ENCODE results near the gene TSHZ2.
"Not testable (repeated sequence)": the region's sequence is repeated elsewhere in the genome, so short reads cannot be mapped to it uniquely, and the experiment has no call there.

TSHZ2 gene

DNA sequence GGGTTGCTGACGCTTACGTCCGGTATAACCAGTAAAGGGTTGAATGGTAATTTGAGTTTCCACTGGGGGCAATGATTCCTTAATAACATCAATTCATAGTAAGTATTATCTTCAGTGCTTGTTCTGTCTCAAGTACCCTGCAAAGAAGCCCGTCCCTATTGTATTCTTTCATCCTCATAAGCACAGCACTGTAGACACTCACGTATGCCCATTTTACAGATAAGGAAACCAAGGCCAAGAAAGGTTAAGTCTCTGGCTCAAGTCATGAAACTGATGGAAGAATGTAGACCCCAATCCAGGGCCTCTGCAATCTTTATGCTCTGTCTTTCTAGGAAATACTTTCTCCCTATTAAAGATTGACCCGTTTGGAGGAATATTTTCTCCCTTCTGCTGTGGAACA lies 370.3 kb downstream of the TSHZ2 start:
- no peak for DNase-seq (ENCODE audit: low read depth in 2 of 2)

DNA sequence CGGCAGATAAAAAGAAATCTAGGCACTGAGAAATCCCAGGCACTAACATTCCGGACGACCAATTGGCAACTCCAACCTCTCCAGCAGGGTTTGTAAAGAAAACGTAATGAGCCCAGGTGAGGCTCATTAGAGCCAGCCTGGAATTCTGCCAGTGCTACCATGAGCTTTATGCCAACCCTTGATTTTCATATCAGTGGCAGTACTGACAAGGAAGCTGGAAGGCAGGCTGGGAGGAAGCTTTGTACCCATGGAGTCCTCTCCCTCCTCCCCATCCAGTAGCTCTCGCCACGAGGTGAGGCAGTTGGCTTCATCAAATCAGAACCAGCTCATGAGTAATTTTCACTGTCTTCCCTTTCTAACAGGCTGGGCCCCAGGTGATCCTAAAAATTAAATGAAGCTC lies 371.3 kb downstream of the TSHZ2 start:
- no peak for DNase-seq (ENCODE audit: low read depth in 2 of 2)

DNA sequence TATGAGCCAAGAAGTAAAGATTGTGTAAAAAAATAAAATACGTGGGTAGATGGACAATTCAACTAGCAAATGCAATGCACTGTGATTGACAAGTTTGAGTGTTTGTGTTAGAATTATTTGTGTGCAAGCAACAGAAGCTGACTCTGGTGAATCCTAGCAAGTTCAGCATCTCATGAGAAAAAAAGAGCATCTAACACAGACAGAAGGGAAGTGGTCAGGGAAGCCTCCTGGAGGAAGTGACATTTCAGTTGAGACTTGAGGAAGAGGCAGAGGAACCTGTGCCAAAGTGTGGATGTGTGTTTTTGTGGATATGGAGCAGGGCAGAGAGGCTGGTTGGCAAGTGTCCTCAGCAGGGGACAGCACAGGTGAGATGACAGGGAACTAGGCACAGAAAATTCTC lies 372.7 kb downstream of the TSHZ2 start:
- DNase-seq (ENCODE audit: low read depth in 2 of 2) = no peak

- no peak for DNase-seq (ENCODE audit: low read depth in 2 of 2)
Measured at GRCh38 chr20:53345536-53346334, 373.6 kb downstream of the TSHZ2 start.

- DNase-seq (ENCODE audit: low read depth in 2 of 2) = no peak
Measured at GRCh38 chr20:53346335-53346648, 374.1 kb downstream of the TSHZ2 start.

GRCh38 chr20:53349730-53350129 lies 377.6 kb downstream of the TSHZ2 start:
- no peak for DNase-seq (ENCODE audit: low read depth in 2 of 2)

GRCh38 chr20:53352727-53353440 lies 380.7 kb downstream of the TSHZ2 start:
- no peak for DNase-seq (ENCODE audit: low read depth in 2 of 2)

GRCh38 chr20:53354314-53354713 lies 382.2 kb downstream of the TSHZ2 start:
- no peak for DNase-seq (ENCODE audit: low read depth in 2 of 2)

GRCh38 chr20:53355790-53356189 lies 383.6 kb downstream of the TSHZ2 start:
- no peak for DNase-seq (ENCODE audit: low read depth in 2 of 2)

- DNase-seq (ENCODE audit: low read depth in 2 of 2) = no peak
Measured at GRCh38 chr20:53359425-53359824, 387.3 kb downstream of the TSHZ2 start.

GRCh38 chr20:53360852-53361251 lies 388.7 kb downstream of the TSHZ2 start:
- DNase-seq (ENCODE audit: low read depth in 2 of 2) = no peak

- DNase-seq (ENCODE audit: low read depth in 2 of 2) = no peak
Measured at GRCh38 chr20:53362736-53363135, 390.6 kb downstream of the TSHZ2 start.

GRCh38 chr20:53364646-53365045 lies 392.5 kb downstream of the TSHZ2 start:
- no peak for DNase-seq (ENCODE audit: low read depth in 2 of 2)

GRCh38 chr20:53365076-53365475 lies 392.9 kb downstream of the TSHZ2 start:
- no peak for DNase-seq (ENCODE audit: low read depth in 2 of 2)

DNA sequence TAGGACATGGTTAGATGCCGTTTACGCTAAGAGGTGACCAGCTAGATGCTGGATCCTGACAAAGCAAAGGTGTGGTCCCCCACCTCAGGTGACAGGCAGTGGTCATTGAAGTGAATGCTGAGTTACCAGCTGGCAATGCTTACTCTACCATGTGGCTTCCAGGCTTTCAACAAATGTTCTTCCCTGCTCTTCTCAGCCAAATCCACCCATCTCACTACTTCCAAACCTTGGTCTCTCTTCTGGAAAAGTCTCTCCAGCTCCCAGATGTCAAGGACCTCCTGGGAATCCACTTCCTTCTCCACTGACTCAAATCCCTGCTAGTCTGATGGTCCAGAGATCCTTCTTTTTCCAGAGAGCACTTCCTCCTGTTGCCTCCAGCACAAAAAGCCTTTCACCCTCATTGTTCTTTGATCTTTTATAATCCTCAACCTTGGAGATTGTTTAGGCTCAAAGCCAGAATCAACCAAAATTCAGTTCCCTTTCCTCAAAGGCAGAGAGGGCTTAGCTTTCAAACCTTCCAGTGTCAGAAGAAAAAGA lies 393.4 kb downstream of the TSHZ2 start:
- no peak for DNase-seq (ENCODE audit: low read depth in 2 of 2)

GRCh38 chr20:53366928-53367327 lies 394.8 kb downstream of the TSHZ2 start:
- DNase-seq (ENCODE audit: low read depth in 2 of 2) = not testable (repeated sequence)

DNA sequence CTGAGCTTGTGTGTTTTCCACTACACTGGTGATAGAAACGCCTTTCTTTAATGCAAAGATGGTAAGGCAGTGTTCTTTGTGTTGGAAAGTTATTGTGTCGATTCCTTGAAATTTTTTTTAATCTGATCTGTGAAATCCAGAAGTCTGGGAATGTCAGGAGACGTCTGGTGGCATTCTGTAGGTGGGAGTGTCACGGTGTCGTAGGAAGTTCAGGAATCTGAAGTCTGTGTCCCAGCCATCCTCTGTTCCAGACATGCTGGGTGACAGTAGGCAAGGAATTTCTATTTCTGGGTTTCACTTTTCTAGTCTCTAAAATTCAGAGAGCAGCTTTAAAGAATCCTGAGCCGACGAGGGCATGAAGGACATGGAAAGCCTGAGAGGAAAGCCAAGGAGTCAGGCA lies 397.7 kb downstream of the TSHZ2 start:
- DNase-seq (ENCODE audit: low read depth in 2 of 2) = no peak

GRCh38 chr20:53370345-53370961 lies 398.3 kb downstream of the TSHZ2 start:
- DNase-seq (ENCODE audit: low read depth in 2 of 2) = no peak

GRCh38 chr20:53371216-53371615 lies 399.1 kb downstream of the TSHZ2 start:
- no peak for DNase-seq (ENCODE audit: low read depth in 2 of 2)

- DNase-seq (ENCODE audit: low read depth in 2 of 2) = no peak
Measured at GRCh38 chr20:53376021-53376420, 403.9 kb downstream of the TSHZ2 start.

GRCh38 chr20:53379014-53379832 lies 407.1 kb downstream of the TSHZ2 start:
- no peak for DNase-seq (ENCODE audit: low read depth in 2 of 2)

- DNase-seq (ENCODE audit: low read depth in 2 of 2) = no peak
Measured at GRCh38 chr20:53379833-53380120, 407.6 kb downstream of the TSHZ2 start.

Measured in activated CD4-positive, alpha-beta T cell treated with anti-CD3 and anti-CD28 coated beads for 24 hours (primary cell).